Measurements from ENCODE around the gene RFX1. TPM values are rescaled to one million over a fixed set of nuclear protein-coding genes. Genes with fewer than 3 reads are reported as not detected.

Gene RFX1
- total and polyA plus RNA-seq, 2 of the 13 experiments (the other 11 are each of a cell fraction or from before 2014, with no cell fraction given), result 1.1 to 1.3 TPM

- TF ChIP-seq EEA1 (CRISPR knock-in tag; IDR thresholded peaks at IDR 0.05; ENCODE audit: borderline replicate concordance) (peak; percentile 89; the same call in 1 of the 2 replicates), ZNF263 (CRISPR knock-in tag; IDR thresholded peaks at IDR 0.05) (0 out of 2 replicates have a peak, but pooled peaks have one; percentile 37), DBP (CRISPR knock-in tag; IDR thresholded peaks at IDR 0.05; ENCODE audit: not compliant biosample characterization) (no peak), TMF1 (CRISPR knock-in tag; IDR thresholded peaks at IDR 0.05; ENCODE audit: low read depth) (peak; percentile 65; the same call in 1 of the 2 replicates), EHMT2 (IDR thresholded peaks at IDR 0.05; ENCODE audit: borderline replicate concordance, low read depth, low read length) (no peak), YY1 (IDR thresholded peaks at IDR 0.05; ENCODE audit: insufficient read depth, insufficient replicate concordance, low read depth, low read length) (peak; percentile 74), ZNF552 (CRISPR knock-in tag; IDR thresholded peaks at IDR 0.05; ENCODE audit: borderline replicate concordance) (no peak; the same call in 1 of the 2 replicates), POLR2A (IDR thresholded peaks at IDR 0.05; ENCODE audit: insufficient read depth in 1 of 2, low read depth in 2 of 2, low read length in 2 of 2) (peak; percentile 68 to 77), ELF1 (CRISPR knock-in tag; IDR thresholded peaks at IDR 0.05) (peak; percentile 65; the same call in 1 of the 2 replicates), PITX1 (CRISPR knock-in tag; IDR thresholded peaks at IDR 0.05) (peak; percentile 41; the same call in 1 of the 2 replicates), RXRA (CRISPR knock-in tag; IDR thresholded peaks at IDR 0.05) (peak; percentile 72; the same call in 1 of the 2 replicates), CSRNP1 (CRISPR knock-in tag; IDR thresholded peaks at IDR 0.05) (0 out of 2 replicates have a peak, but pooled peaks have one; percentile 67), TRIM24 (CRISPR knock-in tag; IDR thresholded peaks at IDR 0.05) (no peak), RARA (CRISPR knock-in tag; IDR thresholded peaks at IDR 0.05) (no peak; the same call in 1 of the 2 replicates), MXD3 (CRISPR knock-in tag; IDR thresholded peaks at IDR 0.05) (peak; percentile 43; the same call in 1 of the 2 replicates), ZNF597 (CRISPR knock-in tag; IDR thresholded peaks at IDR 0.05) (no peak), ARID2 (CRISPR knock-in tag; IDR thresholded peaks at IDR 0.05; ENCODE audit: borderline replicate concordance) (no peak), ZSCAN29 (CRISPR knock-in tag; conservative IDR thresholded peaks at IDR 0.05) (no peak), TAF1 (CRISPR knock-in tag; IDR thresholded peaks at IDR 0.05) (peak; percentile 78), TSC22D2 (CRISPR knock-in tag; IDR thresholded peaks at IDR 0.05; ENCODE audit: borderline replicate concordance) (no peak; the same call in 1 of the 2 replicates), NR0B2 (CRISPR knock-in tag; IDR thresholded peaks at IDR 0.05) (0 out of 2 replicates have a peak, but pooled peaks have one; percentile 59)
Measured at GRCh38 chr19:14006766-14007562, 844 bp upstream of the RFX1 start (continued).
